ENCODE results near the gene GRIN3A. TPM values are rescaled to one million over a fixed set of nuclear protein-coding genes. Genes with fewer than 3 reads are reported as not detected.

The GRIN3A gene
- total and polyA plus RNA-seq, 8 donors, result 0.13 to 2.4 (median 1.4) TPM; not detected in 1

DNA sequence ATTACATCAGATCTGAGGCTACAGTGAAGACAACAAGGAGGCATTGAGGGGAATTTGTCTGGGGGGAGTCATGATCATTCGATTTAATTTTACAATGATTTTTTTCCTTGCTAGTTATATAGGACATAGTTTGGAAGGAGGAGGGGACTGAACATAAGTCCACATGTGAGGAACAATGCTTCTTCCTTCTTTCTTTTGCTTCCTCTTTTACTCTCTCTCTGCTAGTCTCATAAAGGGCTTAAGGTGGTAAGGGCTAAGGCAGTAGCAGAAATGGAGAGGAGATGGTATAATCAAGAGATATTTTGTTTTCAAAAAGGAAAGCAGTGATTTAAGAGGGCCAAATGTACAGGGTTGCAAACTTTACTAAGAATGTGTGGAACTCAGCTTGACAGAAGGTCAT lies 64.3 kb downstream of the GRIN3A start:
- no peaks in the 10 kb centered on the region for H3K36me3 ChIP-seq
- intact Hi-C loops (cut with DNase I), result no loop called here
- no peak overlapping the region for H3K4me3 ChIP-seq
- H3K27ac ChIP-seq, result no peak overlapping the region
- no peak for DNase-seq
- TF ChIP-seq CTCF (IDR thresholded peaks at IDR 0.05), result no peak
- ATAC-seq, result no peak
- no peaks in the 10 kb centered on the region for H3K9me3 ChIP-seq
- no peaks in the 10 kb centered on the region for H3K27me3 ChIP-seq
- no peaks in the 10 kb centered on the region for H3K4me1 ChIP-seq

GRCh38 chr9:101673642-101674041 lies 64.8 kb downstream of the GRIN3A start:
- Histone ChIP-seq H3K4me3 (no peak overlapping the region), H3K4me1 (no peaks in the 10 kb centered on the region), H3K27me3 (no peaks in the 10 kb centered on the region), H3K27ac (no peak overlapping the region), H3K9me3 (no peaks in the 10 kb centered on the region), H3K36me3 (no peaks in the 10 kb centered on the region)
- no peak for TF ChIP-seq CTCF (IDR thresholded peaks at IDR 0.05)
- ATAC-seq (no peak), DNase-seq (no peak)
- intact Hi-C loops (cut with DNase I), result no loop called here

GRCh38 chr9:101671567-101671966 lies 66.9 kb downstream of the GRIN3A start:
- intact Hi-C loops (cut with DNase I), result no loop called here
- TF ChIP-seq CTCF (IDR thresholded peaks at IDR 0.05), result no peak
- ATAC-seq (no peak), DNase-seq (no peak)
- no peak overlapping the region for H3K27ac ChIP-seq
- no peaks in the 10 kb centered on the region for H3K4me1 ChIP-seq
- no peaks in the 10 kb centered on the region for H3K36me3 ChIP-seq
- no peaks in the 10 kb centered on the region for H3K9me3 ChIP-seq
- no peak overlapping the region for H3K4me3 ChIP-seq
- H3K27me3 ChIP-seq, result no peaks in the 10 kb centered on the region

DNA sequence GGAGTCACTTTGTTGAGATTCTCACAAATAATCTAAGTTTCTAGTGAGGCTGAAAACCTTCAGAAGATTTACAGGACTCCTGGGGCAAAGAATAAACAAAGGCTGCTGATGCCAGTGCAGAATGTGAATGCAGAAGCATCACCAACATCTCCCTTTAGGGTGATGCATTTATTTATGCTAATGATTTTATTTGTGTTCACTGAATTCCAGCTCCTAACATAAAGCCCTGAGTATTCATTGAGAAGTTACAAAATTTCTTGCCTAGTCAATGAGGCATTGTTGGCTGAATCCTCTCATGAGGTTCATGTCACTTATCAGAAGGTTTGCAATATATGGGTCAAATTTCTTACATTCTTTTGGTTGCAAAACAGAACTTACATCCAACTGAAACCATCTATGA lies 70.0 kb downstream of the GRIN3A start:
- no peak for TF ChIP-seq CTCF (IDR thresholded peaks at IDR 0.05)
- no peak for ATAC-seq
- no peak overlapping the region for H3K27ac ChIP-seq

DNA sequence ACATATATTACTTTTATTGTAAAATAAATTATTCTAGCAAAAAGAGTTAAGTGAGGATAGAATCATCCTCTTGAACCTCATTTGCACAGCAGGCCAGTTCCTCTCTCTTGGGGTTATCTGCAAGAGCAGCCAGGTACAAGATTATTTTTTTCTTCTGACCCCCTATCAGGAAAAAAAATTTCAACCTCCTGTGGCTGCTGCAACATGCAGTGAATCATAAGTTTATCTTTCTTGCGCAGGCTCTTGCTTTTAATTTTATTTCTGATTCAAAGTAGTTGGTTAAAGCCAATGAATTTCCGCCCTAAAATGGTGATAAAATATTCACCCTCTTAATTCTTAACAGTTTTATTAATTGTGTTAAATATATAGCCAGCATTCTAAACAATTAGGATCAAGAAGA lies 74.0 kb downstream of the GRIN3A start:
- DNase-seq (no peak), ATAC-seq (no peak)
- H3K4me1 ChIP-seq, result no peaks in the 10 kb centered on the region
- no peaks in the 10 kb centered on the region for H3K9me3 ChIP-seq
- H3K27me3 ChIP-seq, result no peaks in the 10 kb centered on the region
- H3K36me3 ChIP-seq, result no peaks in the 10 kb centered on the region
- TF ChIP-seq CTCF (IDR thresholded peaks at IDR 0.05), result no peak
- no peak overlapping the region for H3K27ac ChIP-seq
- no peak overlapping the region for H3K4me3 ChIP-seq
- intact Hi-C loops (cut with DNase I), result no loop called here

More for the DNA sequence above, 70.0 kb downstream of the GRIN3A start:
- no peak for DNase-seq
- no peaks in the 10 kb centered on the region for H3K36me3 ChIP-seq
- intact Hi-C loops (cut with DNase I), result no loop called here
- no peaks in the 10 kb centered on the region for H3K27me3 ChIP-seq
- H3K4me1 ChIP-seq, result no peaks in the 10 kb centered on the region
- H3K4me3 ChIP-seq, result no peak overlapping the region
- H3K9me3 ChIP-seq, result no peaks in the 10 kb centered on the region
